GM18505 (cell line): ENCODE results near the gene TCP1.
"Not testable (repeated sequence)": the region's sequence is repeated elsewhere in the genome, so short reads cannot be mapped to it uniquely, and the experiment has no call there.

Source experiments
- ATAC-seq: cut with Tn5 transposase; IDR thresholded peaks from one replicate; pipeline ENCODE4 v1.9.1; 2021; ENCODE audit not compliant: unreplicated experiment
- POLR2A ChIP-seq: IDR thresholded peaks from 4 replicates; pipeline ENCODE4 v1.6.1; 2011; ENCODE audit warnings: borderline replicate concordance; ENCODE audit not compliant: insufficient read depth, insufficient read length; ENCODE audit errors: extremely low read depth

TCP1 gene

GRCh38 chr6:159806021-159806458 is 16.6 kb upstream of the TCP1 start:
- no peak for ATAC-seq

GRCh38 chr6:159805440-159806020 is 16.1 kb upstream of the TCP1 start:
- ATAC-seq = no peak
- TF ChIP-seq POLR2A = no peak

More at GRCh38 chr6:159806021-159806458, 16.6 kb upstream of the TCP1 start:
- TF ChIP-seq POLR2A = no peak

GRCh38 chr6:159804504-159804903 is 15.1 kb upstream of the TCP1 start:
- no peak for ATAC-seq
- TF ChIP-seq POLR2A = no peak

GRCh38 chr6:159801935-159802334 is 12.5 kb upstream of the TCP1 start:
- TF ChIP-seq POLR2A = no peak

GRCh38 chr6:159800141-159800865 is 10.9 kb upstream of the TCP1 start, which contains the start of gene PNLDC1:
PNLDC1 (plus strand) TSS chr6:159800276; CDS start chr6:159800308, 32 bp downstream.
- ATAC-seq = no peak
- TF ChIP-seq POLR2A = no peak

More at GRCh38 chr6:159801935-159802334, 12.5 kb upstream of the TCP1 start:
- ATAC-seq = no peak

- no peak for ATAC-seq
- TF ChIP-seq POLR2A = no peak
Observed at GRCh38 chr6:159797554-159797953, 8.2 kb upstream of the TCP1 start.

- not testable (repeated sequence) for ATAC-seq
Observed at GRCh38 chr6:159794976-159795375, 5.6 kb upstream of the TCP1 start.

- no peak for TF ChIP-seq POLR2A
- no peak for ATAC-seq
Observed at GRCh38 chr6:159790956-159791598, 1.7 kb upstream of the TCP1 start.

- ATAC-seq = peak; percentile 79
Observed at GRCh38 chr6:159790149-159790955, 950 bp upstream of the TCP1 start, which contains the start of gene MRPL18. MRPL18 (plus strand) TSS chr6:159790467; CDS start chr6:159790588, 121 bp downstream.

GRCh38 chr6:159788753-159789376 is 537 bp downstream of the TCP1 start:
- peak; percentile 4 for ATAC-seq
- TF ChIP-seq POLR2A = no peak

More at GRCh38 chr6:159790149-159790955, 950 bp upstream of the TCP1 start, which contains the start of gene MRPL18:
- TF ChIP-seq POLR2A = peak; percentile 74

- no peak for ATAC-seq
- TF ChIP-seq POLR2A = no peak
Observed at GRCh38 chr6:159788276-159788675, 1.1 kb downstream of the TCP1 start.

GRCh38 chr6:159778542-159779103 is 10.8 kb downstream of the TCP1 start:
- ATAC-seq = no peak
- TF ChIP-seq POLR2A = no peak
